Sciatic nerve (tissue), 2 donors: ENCODE measurements around the gene NOD2. TPM values are rescaled to one million over a fixed set of nuclear protein-coding genes. Genes with fewer than 3 reads are reported as not detected.

Experiments
- ATAC-seq: fragments of 200-7000 bp; cut with Tn5 transposase; one replicate; pipeline ENCODE4 v1.9.1; 2020; ENCODE audit warnings: mild to moderate bottlenecking, moderate library complexity
- DNase-seq: peaks from one replicate; pipeline ENCODE4 v3.0.0-alpha.2; 2020; ENCODE audit warnings: low spot score
- intact Hi-C: fragments of 100-400 bp; cut with DNase I; formaldehyde crosslinking; loops from one replicate; pipeline ENCODE4 v1.14.2; 2022
- total RNA-seq: library from RNA; stranded (reverse); fragmentation: NEBNext Ultra II Directional; extraction: Animal tissue kit (Norgen Biotek cat#: 25700); gene quantifications from one replicate; pipeline ENCODE4 v1.2.1, GENCODE V29; 2021
- donor health status: DM: no; HTN: no; CAD: no.
- donor health status: DM: no; HTN: no; CAD: no.

NOD2 gene
- total RNA-seq, 1 donor from 2014 or later, result 4.3 TPM

GRCh38 chr16:50724306-50724705 lies 30.9 kb downstream of the NOD2 start:
- no peak for DNase-seq
- no peak for ATAC-seq
- intact Hi-C loops, result no loop called here

GRCh38 chr16:50731130-50731988 lies 38.0 kb downstream of the NOD2 start:
- no peak for ATAC-seq
- DNase-seq, result no peak
- intact Hi-C loops, result no loop called here

GRCh38 chr16:50731989-50732832 lies 38.8 kb downstream of the NOD2 start:
- DNase-seq, result no peak
- intact Hi-C loops, result no loop called here
- peak; percentile 56 for ATAC-seq

- intact Hi-C loops, result no loop called here
- DNase-seq (no peak), ATAC-seq (no peak)
Measured at GRCh38 chr16:50733468-50733867, 40.1 kb downstream of the NOD2 start.

- DNase-seq (no peak), ATAC-seq (no peak)
- intact Hi-C loops, result no loop called here
Measured at GRCh38 chr16:50735629-50736122, 42.3 kb downstream of the NOD2 start.

- DNase-seq (no peak), ATAC-seq (no peak)
- intact Hi-C loops, result no loop called here
Measured at GRCh38 chr16:50736448-50736847, 43.0 kb downstream of the NOD2 start.

- ATAC-seq (no peak), DNase-seq (no peak)
- intact Hi-C loops, result no loop called here
Measured at GRCh38 chr16:50737420-50737959, 44.1 kb downstream of the NOD2 start.

GRCh38 chr16:50739031-50739430 lies 45.6 kb downstream of the NOD2 start:
- intact Hi-C loops, result no loop called here
- DNase-seq (no peak), ATAC-seq (no peak)

GRCh38 chr16:50740736-50741135 lies 47.3 kb downstream of the NOD2 start:
- intact Hi-C loops, result no loop called here
- ATAC-seq (no peak), DNase-seq (no peak)

GRCh38 chr16:50741225-50741780 lies 47.9 kb downstream of the NOD2 start:
- intact Hi-C loops, result no loop called here
- no peak for ATAC-seq
- peak; percentile 67 for DNase-seq

- intact Hi-C loops, result no loop called here
- ATAC-seq (peak; percentile 100), DNase-seq (peak; percentile 100)
Measured at GRCh38 chr16:50741781-50742575, 48.6 kb downstream of the NOD2 start, which contains the start of gene CYLD. TSS of gene CYLD (plus strand) at chr16:50742086. CDS start at chr16:50749699, 7,613 bp downstream.

GRCh38 chr16:50742576-50743200 lies 49.3 kb downstream of the NOD2 start:
- intact Hi-C loops, result no loop called here
- DNase-seq, result peak; percentile 66

GRCh38 chr16:50743581-50744225 lies 50.3 kb downstream of the NOD2 start:
- intact Hi-C loops, result no loop called here
- ATAC-seq, result no peak

More at GRCh38 chr16:50742576-50743200, 49.3 kb downstream of the NOD2 start:
- ATAC-seq, result no peak

GRCh38 chr16:50744881-50745280 lies 51.5 kb downstream of the NOD2 start:
- DNase-seq (no peak), ATAC-seq (no peak)
- intact Hi-C loops, result no loop called here

More at GRCh38 chr16:50743581-50744225, 50.3 kb downstream of the NOD2 start:
- DNase-seq, result no peak

GRCh38 chr16:50745940-50746339 lies 52.5 kb downstream of the NOD2 start:
- DNase-seq (no peak), ATAC-seq (no peak)
- intact Hi-C loops, result no loop called here

- ATAC-seq (peak; percentile 41), DNase-seq (no peak)
- intact Hi-C loops, result no loop called here
Measured at GRCh38 chr16:50747207-50747956, 54.0 kb downstream of the NOD2 start.

- ATAC-seq (no peak), DNase-seq (no peak)
- intact Hi-C loops, result no loop called here
Measured at GRCh38 chr16:50751528-50751927, 58.1 kb downstream of the NOD2 start.
